SK-N-SH (cell line): Measurements from ENCODE around the gene SYNPO2L. TPM values are rescaled to one million over a fixed set of nuclear protein-coding genes. Genes with fewer than 3 reads are reported as not detected.
"Not testable (repeated sequence)": the region's sequence is repeated elsewhere in the genome, so short reads cannot be mapped to it uniquely, and the experiment has no call there.

Experiments used
- CTCF ChIA-PET: fragments of 300-600, 350-600 bp; formaldehyde crosslinking; extraction: SDS; loops from one replicate; lab custom pipeline; 2021; lab: Yijun Ruan, JAX
- POLR2A ChIA-PET: fragments of 350-600 bp; sonication (Branson Sonifier 250); formaldehyde crosslinking; extraction: SDS; loops from one replicate; lab custom pipeline; 2020; ENCODE audit warnings: antibody characterized with exemption, inconsistent platforms; lab: Yijun Ruan, JAX
- DNase-seq: peaks from one replicate; pipeline ENCODE4 v3.0.0; 2012
- H2AFZ ChIP-seq: fragments of 200-600 bp; sonication (generic); 2 replicates; pipeline ENCODE4 v1.8.1; 2016; ENCODE audit warnings: antibody characterized with exemption, mild to moderate bottlenecking, low read depth
- H3F3A ChIP-seq: fragments of 200-600 bp; sonication (generic); replicated peaks from 2 replicates; pipeline ENCODE3; 2016; ENCODE audit warnings: antibody characterized with exemption, mild to moderate bottlenecking; ENCODE audit not compliant: insufficient read depth
- H3K27ac ChIP-seq, 2 experiments: fragments of 200-500 bp in 1 of 2; fragments of 200-600 bp in 1 of 2; sonication (Bioruptor generic) in 1 of 2; sonication (generic), shearing (Covaris generic) in 1 of 2; 2 replicates each; pipeline versions ENCODE4 v1.5.1 to v1.6.1; 2014 to 2016; ENCODE audit warnings: low read depth in 2 of 2, inconsistent platforms in 1 of 2, low read length in 1 of 2, mild to moderate bottlenecking in 1 of 2, mixed read lengths in 1 of 2
- H3K27me3 ChIP-seq: fragments of 200-600 bp; sonication (generic), shearing (Covaris generic); 2 replicates; pipeline ENCODE4 v1.6.1; 2016; ENCODE audit warnings: mixed run types; ENCODE audit not compliant: insufficient read depth
- H3K36me3 ChIP-seq, 2 experiments: fragments of 200-500 bp in 1 of 2; fragments of 200-600 bp in 1 of 2; sonication (Bioruptor generic) in 1 of 2; sonication (generic) in 1 of 2; replicated peaks in 1 of 2; 2 replicates each; pipeline versions ENCODE3 to v1.5.1; 2014 to 2016; ENCODE audit warnings: low read length in 1 of 2, mild to moderate bottlenecking in 1 of 2; ENCODE audit not compliant: insufficient read depth in 2 of 2, control insufficient read depth in 1 of 2
- H3K4me1 ChIP-seq, 2 experiments: fragments of 200-500 bp in 1 of 2; fragments of 200-600 bp in 1 of 2; sonication (Bioruptor generic) in 1 of 2; sonication (generic), shearing (Covaris generic) in 1 of 2; 2 replicates each; pipeline versions ENCODE4 v1.5.1 to v1.6.1; 2014 to 2016; ENCODE audit warnings: low read depth in 1 of 2, low read length in 1 of 2, mixed run types in 1 of 2; ENCODE audit not compliant: insufficient read depth in 2 of 2, control insufficient read depth in 1 of 2
- H3K4me2 ChIP-seq: fragments of 200-600 bp; sonication (generic), shearing (Covaris generic); 2 replicates; pipeline ENCODE4 v1.6.1; 2017; ENCODE audit warnings: mixed run types
- H3K4me3 ChIP-seq, 2 experiments: fragments of 200-500 bp in 1 of 2; fragments of 200-600 bp in 1 of 2; sonication (Bioruptor generic) in 1 of 2; sonication (generic), shearing (Covaris generic) in 1 of 2; 2 replicates each; pipeline versions ENCODE4 v1.5.1 to v1.8.1; 2014 to 2016; ENCODE audit warnings: low read depth in 2 of 2, inconsistent platforms in 1 of 2, low read length in 1 of 2, mild to moderate bottlenecking in 1 of 2, mixed read lengths in 1 of 2, moderate library complexity in 1 of 2
- H3K79me2 ChIP-seq: fragments of 200-600 bp; sonication (generic); 2 replicates; pipeline ENCODE4 v1.8.1; 2017; ENCODE audit warnings: mild to moderate bottlenecking; ENCODE audit not compliant: insufficient read depth
- H3K9ac ChIP-seq: fragments of 200-600 bp; sonication (generic); 2 replicates; pipeline ENCODE4 v1.6.1; 2017; ENCODE audit warnings: mixed run types
- H3K9me2 ChIP-seq: fragments of 200-600 bp; sonication (generic); 2 replicates; pipeline ENCODE4 v1.6.1; 2017; ENCODE audit warnings: mixed run types
- H3K9me3 ChIP-seq: fragments of 200-600 bp; sonication (generic); 2 replicates; pipeline ENCODE4 v1.6.1; 2017; ENCODE audit warnings: mixed run types, mild to moderate bottlenecking, moderate library complexity
- H4K20me1 ChIP-seq: fragments of 200-600 bp; sonication (generic); 2 replicates; pipeline ENCODE4 v1.6.1; 2017; ENCODE audit warnings: mild to moderate bottlenecking, mixed run types; ENCODE audit not compliant: insufficient read depth
- WGBS: methylation state at CpG from one replicate; pipeline ENCODE4 v1.1.6; 2017; ENCODE audit warnings: low lambda C conversion rate; 5-methylcytosine and 5-hydroxymethylcytosine counted together
- polyA plus RNA-seq, 3 experiments: library from polyadenylated mRNA; depleted of rRNA; stranded (reverse); fragments of >200 nt; gene quantifications; 2 replicates each; pipeline ENCODE4 v1.2.3, GENCODE V29; 2012

SYNPO2L gene
- polyA plus RNA-seq, 1 of the 3 experiments (the other 2 are of a cell fraction), result 0.05 TPM

- H3K4me2 ChIP-seq, H3K79me2 ChIP-seq, POLR2A ChIA-PET, H3K4me3 ChIP-seq, CTCF ChIA-PET, H3K27ac ChIP-seq, H3K9me2 ChIP-seq, H3K36me3 ChIP-seq, H3K9ac ChIP-seq, H3K9me3 ChIP-seq, H3F3A ChIP-seq, H2AFZ ChIP-seq, H3K27me3 ChIP-seq, H3K4me1 ChIP-seq, H4K20me1 ChIP-seq, DNase-seq: not testable (repeated sequence)
Measured at GRCh38 chr10:73695302-73695701, 39.5 kb upstream of the SYNPO2L start.

GRCh38 chr10:73690755-73691154 lies 34.9 kb upstream of the SYNPO2L start:
- DNase-seq, H3K4me3 ChIP-seq, H3K9ac ChIP-seq, H3K9me3 ChIP-seq, H3F3A ChIP-seq, H3K36me3 ChIP-seq, H3K27ac ChIP-seq, H3K4me2 ChIP-seq, POLR2A ChIA-PET, H2AFZ ChIP-seq, CTCF ChIA-PET, H3K9me2 ChIP-seq, H3K4me1 ChIP-seq, H4K20me1 ChIP-seq, H3K27me3 ChIP-seq, H3K79me2 ChIP-seq: not testable (repeated sequence)
- WGBS, result 88% methylated on average over 6 of the region's 6 CpGs

- POLR2A ChIA-PET, H3K9me2 ChIP-seq, H2AFZ ChIP-seq, H3F3A ChIP-seq, H3K9me3 ChIP-seq, CTCF ChIA-PET, H3K4me3 ChIP-seq, H3K4me1 ChIP-seq, H3K79me2 ChIP-seq, H3K27me3 ChIP-seq, H4K20me1 ChIP-seq, H3K4me2 ChIP-seq, H3K9ac ChIP-seq, H3K36me3 ChIP-seq, DNase-seq, H3K27ac ChIP-seq: not testable (repeated sequence)
- no CpG with 5 or more reads among the region's 28 CpGs for WGBS
Measured at GRCh38 chr10:73689596-73689995, 33.8 kb upstream of the SYNPO2L start.

- H2AFZ ChIP-seq, H3K4me3 ChIP-seq, H3K36me3 ChIP-seq, DNase-seq, H3K9me3 ChIP-seq, CTCF ChIA-PET, H3K27ac ChIP-seq, H3K4me1 ChIP-seq, H4K20me1 ChIP-seq, H3F3A ChIP-seq, POLR2A ChIA-PET, H3K79me2 ChIP-seq, H3K9ac ChIP-seq, H3K4me2 ChIP-seq, H3K27me3 ChIP-seq, H3K9me2 ChIP-seq: not testable (repeated sequence)
- WGBS, result 88% methylated on average over 1 of the region's 1 CpG
Measured at GRCh38 chr10:73687641-73688040, 31.8 kb upstream of the SYNPO2L start.

- H3K4me1 ChIP-seq, H3K9ac ChIP-seq, POLR2A ChIA-PET, H3F3A ChIP-seq, H3K9me2 ChIP-seq, H3K4me3 ChIP-seq, CTCF ChIA-PET, H3K9me3 ChIP-seq, H2AFZ ChIP-seq, H3K27me3 ChIP-seq, H3K4me2 ChIP-seq, H3K79me2 ChIP-seq, H3K36me3 ChIP-seq, DNase-seq, H4K20me1 ChIP-seq, H3K27ac ChIP-seq: not testable (repeated sequence)
- WGBS, result 100% methylated on average over 1 of the region's 20 CpGs
Measured at GRCh38 chr10:73674546-73674945, 18.7 kb upstream of the SYNPO2L start.

- H3K9ac ChIP-seq, H3K9me3 ChIP-seq, H3K27ac ChIP-seq, H3K4me1 ChIP-seq, DNase-seq, H3F3A ChIP-seq, H2AFZ ChIP-seq, H3K36me3 ChIP-seq, H3K4me2 ChIP-seq, POLR2A ChIA-PET, H3K9me2 ChIP-seq, CTCF ChIA-PET, H3K79me2 ChIP-seq, H4K20me1 ChIP-seq, H3K4me3 ChIP-seq, H3K27me3 ChIP-seq: not testable (repeated sequence)
- WGBS, result 97% methylated on average over 4 of the region's 4 CpGs
Measured at GRCh38 chr10:73668378-73668777, 12.5 kb upstream of the SYNPO2L start.
